SK-N-SH (cell line): ENCODE results near the gene MUSK. TPM values are rescaled to one million over a fixed set of nuclear protein-coding genes. Genes with fewer than 3 reads are reported as not detected.

ENCODE experiments used
- CTCF ChIA-PET: fragments of 300-600, 350-600 bp; formaldehyde crosslinking; extraction: SDS; loops from one replicate; lab custom pipeline; 2021; lab: Yijun Ruan, JAX
- POLR2A ChIA-PET: fragments of 350-600 bp; sonication (Branson Sonifier 250); formaldehyde crosslinking; extraction: SDS; loops from one replicate; lab custom pipeline; 2020; ENCODE audit warnings: antibody characterized with exemption, inconsistent platforms; lab: Yijun Ruan, JAX
- DNase-seq: peaks from one replicate; pipeline ENCODE4 v3.0.0; 2012
- H2AFZ ChIP-seq: fragments of 200-600 bp; sonication (generic); 2 replicates; pipeline ENCODE4 v1.8.1; 2016; ENCODE audit warnings: antibody characterized with exemption, mild to moderate bottlenecking, low read depth
- H3F3A ChIP-seq: fragments of 200-600 bp; sonication (generic); replicated peaks from 2 replicates; pipeline ENCODE3; 2016; ENCODE audit warnings: antibody characterized with exemption, mild to moderate bottlenecking; ENCODE audit not compliant: insufficient read depth
- H3K27ac ChIP-seq, 2 experiments: fragments of 200-500 bp in 1 of 2; fragments of 200-600 bp in 1 of 2; sonication (Bioruptor generic) in 1 of 2; sonication (generic), shearing (Covaris generic) in 1 of 2; 2 replicates each; pipeline versions ENCODE4 v1.5.1 to v1.6.1; 2014 to 2016; ENCODE audit warnings: low read depth in 2 of 2, inconsistent platforms in 1 of 2, low read length in 1 of 2, mild to moderate bottlenecking in 1 of 2, mixed read lengths in 1 of 2
- H3K27me3 ChIP-seq: fragments of 200-600 bp; sonication (generic), shearing (Covaris generic); 2 replicates; pipeline ENCODE4 v1.6.1; 2016; ENCODE audit warnings: mixed run types; ENCODE audit not compliant: insufficient read depth
- H3K36me3 ChIP-seq, 2 experiments: fragments of 200-500 bp in 1 of 2; fragments of 200-600 bp in 1 of 2; sonication (Bioruptor generic) in 1 of 2; sonication (generic) in 1 of 2; replicated peaks in 1 of 2; 2 replicates each; pipeline versions ENCODE3 to v1.5.1; 2014 to 2016; ENCODE audit warnings: low read length in 1 of 2, mild to moderate bottlenecking in 1 of 2; ENCODE audit not compliant: insufficient read depth in 2 of 2, control insufficient read depth in 1 of 2
- H3K4me1 ChIP-seq, 2 experiments: fragments of 200-500 bp in 1 of 2; fragments of 200-600 bp in 1 of 2; sonication (Bioruptor generic) in 1 of 2; sonication (generic), shearing (Covaris generic) in 1 of 2; 2 replicates each; pipeline versions ENCODE4 v1.5.1 to v1.6.1; 2014 to 2016; ENCODE audit warnings: low read depth in 1 of 2, low read length in 1 of 2, mixed run types in 1 of 2; ENCODE audit not compliant: insufficient read depth in 2 of 2, control insufficient read depth in 1 of 2
- H3K4me2 ChIP-seq: fragments of 200-600 bp; sonication (generic), shearing (Covaris generic); 2 replicates; pipeline ENCODE4 v1.6.1; 2017; ENCODE audit warnings: mixed run types
- H3K4me3 ChIP-seq, 2 experiments: fragments of 200-500 bp in 1 of 2; fragments of 200-600 bp in 1 of 2; sonication (Bioruptor generic) in 1 of 2; sonication (generic), shearing (Covaris generic) in 1 of 2; 2 replicates each; pipeline versions ENCODE4 v1.5.1 to v1.8.1; 2014 to 2016; ENCODE audit warnings: low read depth in 2 of 2, inconsistent platforms in 1 of 2, low read length in 1 of 2, mild to moderate bottlenecking in 1 of 2, mixed read lengths in 1 of 2, moderate library complexity in 1 of 2
- H3K79me2 ChIP-seq: fragments of 200-600 bp; sonication (generic); 2 replicates; pipeline ENCODE4 v1.8.1; 2017; ENCODE audit warnings: mild to moderate bottlenecking; ENCODE audit not compliant: insufficient read depth
- H3K9ac ChIP-seq: fragments of 200-600 bp; sonication (generic); 2 replicates; pipeline ENCODE4 v1.6.1; 2017; ENCODE audit warnings: mixed run types
- H3K9me2 ChIP-seq: fragments of 200-600 bp; sonication (generic); 2 replicates; pipeline ENCODE4 v1.6.1; 2017; ENCODE audit warnings: mixed run types
- H3K9me3 ChIP-seq: fragments of 200-600 bp; sonication (generic); 2 replicates; pipeline ENCODE4 v1.6.1; 2017; ENCODE audit warnings: mixed run types, mild to moderate bottlenecking, moderate library complexity
- H4K20me1 ChIP-seq: fragments of 200-600 bp; sonication (generic); 2 replicates; pipeline ENCODE4 v1.6.1; 2017; ENCODE audit warnings: mild to moderate bottlenecking, mixed run types; ENCODE audit not compliant: insufficient read depth
- CTCF ChIP-seq: fragments of 200-600 bp; sonication (generic); IDR thresholded peaks from 2 replicates; pipeline ENCODE4 v1.6.1; 2017; ENCODE audit warnings: antibody characterized with exemption, mild to moderate bottlenecking, moderate library complexity
- EP300 ChIP-seq, 2 experiments: IDR thresholded peaks; 2 replicates each; pipeline versions ENCODE4 v1.4.0 to v1.6.1; 2012; ENCODE audit warnings: borderline replicate concordance in 1 of 2, low read depth in 1 of 2, low read length in 1 of 2
- FOSL2 ChIP-seq: IDR thresholded peaks from 2 replicates; pipeline ENCODE4 v1.4.0; 2012; ENCODE audit warnings: low read depth, mild to moderate bottlenecking, moderate library complexity, borderline replicate concordance
- FOXM1 ChIP-seq: IDR thresholded peaks from 2 replicates; pipeline ENCODE4 v1.4.0; 2012; ENCODE audit warnings: low read depth, mild to moderate bottlenecking
- GATA2 ChIP-seq: sonication (generic); formaldehyde crosslinking; IDR thresholded peaks from 2 replicates; pipeline ENCODE4 v1.5.0; 2020; ENCODE audit warnings: mild to moderate bottlenecking, missing genetic modification reagents
- IRF3 ChIP-seq: fragments of 150-350 bp; IDR thresholded peaks from 2 replicates; pipeline ENCODE4 v1.6.1; 2016; ENCODE audit warnings: mild to moderate bottlenecking, low read depth, low read length
- MXI1 ChIP-seq: IDR thresholded peaks from 2 replicates; pipeline ENCODE4 v1.6.1; 2012; ENCODE audit warnings: mild to moderate bottlenecking, low read depth, low read length, improper control_type of control experiment
- NFIC ChIP-seq: IDR thresholded peaks from 2 replicates; pipeline ENCODE4 v1.4.0; 2012; ENCODE audit warnings: borderline replicate concordance
- PBX3 ChIP-seq: IDR thresholded peaks from 2 replicates; pipeline ENCODE4; 2012
- POLR2AphosphoS5 ChIP-seq: IDR thresholded peaks from 2 replicates; pipeline ENCODE4 v1.6.1; 2012; ENCODE audit warnings: low read depth, low read length
- RXRA ChIP-seq: IDR thresholded peaks from 2 replicates; pipeline ENCODE4 v1.4.0; 2012; ENCODE audit warnings: low read depth, mild to moderate bottlenecking, borderline replicate concordance
- SIN3A ChIP-seq: IDR thresholded peaks from 2 replicates; pipeline ENCODE4 v1.6.1; 2012; ENCODE audit warnings: low read depth, mild to moderate bottlenecking, low read length, moderate library complexity, borderline replicate concordance
- TAF1 ChIP-seq: IDR thresholded peaks from 2 replicates; pipeline ENCODE4 v1.6.1; 2012; ENCODE audit warnings: low read depth, mild to moderate bottlenecking, low read length, moderate library complexity, borderline replicate concordance
- TCF12 ChIP-seq: IDR thresholded peaks from 2 replicates; pipeline ENCODE4 v1.4.0; 2012
- WGBS: methylation state at CpG from one replicate; pipeline ENCODE4 v1.1.6; 2017; ENCODE audit warnings: low lambda C conversion rate; 5-methylcytosine and 5-hydroxymethylcytosine counted together
- polyA plus RNA-seq, 3 experiments: library from polyadenylated mRNA; depleted of rRNA; stranded (reverse); fragments of >200 nt; gene quantifications; 2 replicates each; pipeline ENCODE4 v1.2.3, GENCODE V29; 2012
- TF ChIP-seq, protein P1 (sequence below): IDR thresholded peaks from 2 replicates; pipeline ENCODE4 v1.4.0; 2012; ENCODE audit warnings: low read depth

MUSK gene
- polyA plus RNA-seq, 1 of the 3 experiments (the other 2 are of a cell fraction): not detected

- Histone ChIP-seq H3K9ac (no peak overlapping the region), H2AFZ (no peak overlapping the region), H3K36me3 (no peaks in the 10 kb centered on the region), H3K4me1 (no peaks in the 10 kb centered on the region; a peak in 1 of 4 replicates), H3K9me2 (no peaks in the 10 kb centered on the region), H3F3A (no peaks in the 10 kb centered on the region), H3K27me3 (no peaks in the 10 kb centered on the region), H3K79me2 (no peaks in the 10 kb centered on the region), H4K20me1 (no peaks in the 10 kb centered on the region), H3K4me3 (no peak overlapping the region), H3K27ac (no peak overlapping the region), H3K4me2 (no peak overlapping the region), H3K9me3 (no peaks in the 10 kb centered on the region; the same call in 1 of the 2 replicates)
- ChIA-PET CTCF (no interaction called here), POLR2A (no interaction called here)
- peak; percentile 31; the same call in 1 of the 2 replicates for TF ChIP-seq GATA2
- no peak for TF ChIP-seq TAF1
- DNase-seq: no peak
- WGBS: 84% methylated on average over 1 of the region's 1 CpG
These were observed 141.8 kb downstream of the MUSK start for GRCh38 chr9:110810262-110810976.

- Histone ChIP-seq H3K4me1 (no peaks in the 10 kb centered on the region; a peak in 1 of 4 replicates), H3K27me3 (no peaks in the 10 kb centered on the region), H3K9ac (no peak overlapping the region), H3K4me3 (no peak overlapping the region), H3K79me2 (no peaks in the 10 kb centered on the region), H4K20me1 (no peaks in the 10 kb centered on the region), H2AFZ (no peak overlapping the region), H3K4me2 (no peak overlapping the region), H3K27ac (no peak overlapping the region), H3F3A (no peaks in the 10 kb centered on the region), H3K36me3 (no peaks in the 10 kb centered on the region), H3K9me2 (no peaks in the 10 kb centered on the region), H3K9me3 (no peaks in the 10 kb centered on the region)
- no peak for TF ChIP-seq FOSL2
- TF ChIP-seq IRF3: no peak
- no peak for TF ChIP-seq PBX3
- TF ChIP-seq CTCF: no peak
- no peak for TF ChIP-seq FOXM1
- TF ChIP-seq, protein P1, sequence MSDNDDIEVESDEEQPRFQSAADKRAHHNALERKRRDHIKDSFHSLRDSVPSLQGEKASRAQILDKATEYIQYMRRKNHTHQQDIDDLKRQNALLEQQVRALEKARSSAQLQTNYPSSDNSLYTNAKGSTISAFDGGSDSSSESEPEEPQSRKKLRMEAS: no peak
- no peak for TF ChIP-seq NFIC
- TF ChIP-seq RXRA: no peak
- no peak for TF ChIP-seq SIN3A
- TF ChIP-seq MXI1: no peak
- TF ChIP-seq EP300 (IDR thresholded peaks at IDR 0.05; ENCODE audit: borderline replicate concordance in 1 of 2, low read depth in 1 of 2, low read length in 1 of 2): no peak
- TF ChIP-seq POLR2AphosphoS5: no peak
- TF ChIP-seq TCF12: no peak
- 84% methylated on average over 3 of the region's 3 CpGs for WGBS
- POLR2A ChIA-PET: no interaction called here
- no peak for DNase-seq
- CTCF ChIA-PET: interaction anchor here (0.9 kb wide), 1 partner anchor 8 kb away, joined by 3 read pairs; no protein-coding TSS in a partner anchor
These were observed 144.3 kb downstream of the MUSK start for GRCh38 chr9:110812886-110813285.
